ENCODE measurements around the gene TYW3.
"Not testable (repeated sequence)": the region's sequence is repeated elsewhere in the genome, so short reads cannot be mapped to it uniquely, and the experiment has no call there.

The TYW3 gene

GRCh38 chr1:74731399-74732052, 1.4 kb upstream of the TYW3 start:
- DNase-seq (ENCODE audit: low read depth in 2 of 2), result no peak

- peak in 1 of 2 donors; percentile 5 for DNase-seq (ENCODE audit: low read depth in 2 of 2)
Measured at GRCh38 chr1:74732071-74732946, 643 bp upstream of the TYW3 start.

GRCh38 chr1:74733604-74734484, 892 bp downstream of the TYW3 start:
- DNase-seq (ENCODE audit: low read depth in 2 of 2), result no peak

- DNase-seq (ENCODE audit: low read depth in 2 of 2), result no peak
Measured at GRCh38 chr1:74737333-74737732, 4.4 kb downstream of the TYW3 start.

- DNase-seq (ENCODE audit: low read depth in 2 of 2), result not testable (repeated sequence)
Measured at GRCh38 chr1:74740307-74740980, 7.5 kb downstream of the TYW3 start.

- not testable (repeated sequence) for DNase-seq (ENCODE audit: low read depth in 2 of 2)
Measured at GRCh38 chr1:74745247-74745646, 12.3 kb downstream of the TYW3 start.

- no peak for DNase-seq (ENCODE audit: low read depth in 2 of 2)
Measured at GRCh38 chr1:74748960-74749359, 16.0 kb downstream of the TYW3 start.

- no peak for DNase-seq (ENCODE audit: low read depth in 2 of 2)
Measured at GRCh38 chr1:74753104-74753503, 20.2 kb downstream of the TYW3 start.

GRCh38 chr1:74755475-74755874, 22.5 kb downstream of the TYW3 start:
- DNase-seq (ENCODE audit: low read depth in 2 of 2), result no peak

- DNase-seq (ENCODE audit: low read depth in 2 of 2), result not testable (repeated sequence)
Measured at GRCh38 chr1:74756650-74757049, 23.7 kb downstream of the TYW3 start.

- DNase-seq (ENCODE audit: low read depth in 2 of 2), result no peak
Measured at GRCh38 chr1:74763807-74764206, 30.9 kb downstream of the TYW3 start.

- no peak for DNase-seq (ENCODE audit: low read depth in 2 of 2)
Measured at GRCh38 chr1:74766579-74766978, 33.6 kb downstream of the TYW3 start.

GRCh38 chr1:74767490-74767889, 34.5 kb downstream of the TYW3 start:
- no peak for DNase-seq (ENCODE audit: low read depth in 2 of 2)

GRCh38 chr1:74771913-74772515, 39.1 kb downstream of the TYW3 start:
- no peak for DNase-seq (ENCODE audit: low read depth in 2 of 2)

- no peak for DNase-seq (ENCODE audit: low read depth in 2 of 2)
Measured at GRCh38 chr1:74772945-74773344, 40.0 kb downstream of the TYW3 start.

- DNase-seq (ENCODE audit: low read depth in 2 of 2), result no peak
Measured at GRCh38 chr1:74773582-74773981, 40.6 kb downstream of the TYW3 start.

- no peak for DNase-seq (ENCODE audit: low read depth in 2 of 2)
Measured at GRCh38 chr1:74775735-74776134, 42.8 kb downstream of the TYW3 start.

GRCh38 chr1:74777525-74777924, 44.6 kb downstream of the TYW3 start:
- DNase-seq (ENCODE audit: low read depth in 2 of 2), result no peak

- DNase-seq (ENCODE audit: low read depth in 2 of 2), result no peak
Measured at GRCh38 chr1:74779750-74780149, 46.8 kb downstream of the TYW3 start.

GRCh38 chr1:74780594-74780993, 47.6 kb downstream of the TYW3 start:
- DNase-seq (ENCODE audit: low read depth in 2 of 2), result no peak

- DNase-seq (ENCODE audit: low read depth in 2 of 2), result no peak
Measured at GRCh38 chr1:74785944-74786343, 53.0 kb downstream of the TYW3 start.

All from stimulated activated CD8-positive, alpha-beta memory T cell treated with anti-CD3 and anti-CD28 coated beads, Interleukin-2, amount 100 ng/mL, for 48 hours (primary cell).